ENCODE data around the gene RIN1. TPM values are rescaled to one million over a fixed set of nuclear protein-coding genes. Genes with fewer than 3 reads are reported as not detected.
"Not testable (repeated sequence)": the region's sequence is repeated elsewhere in the genome, so short reads cannot be mapped to it uniquely, and the experiment has no call there.

The RIN1 gene
- total RNA-seq, 2 donors from 2014 or later = 1.9 to 3.4 TPM

- no peaks in the 10 kb centered on the region for H3K9me3 ChIP-seq (ENCODE audit: control insufficient read depth, low read length, poor library complexity, severe bottlenecking)
- Mint-ChIP-seq H3K4me3 (no peak overlapping the region), H3K36me3 (ENCODE audit: low read depth) (no peaks in the 10 kb centered on the region), H3K27ac (no peak overlapping the region), H3K27me3 (no peaks in the 10 kb centered on the region), H3K4me1 (peaks cover 10% of the 10 kb centered on the region)
- ATAC-seq (no peak), DNase-seq (no peak)
Observed at GRCh38 chr11:66365711-66366619, 29.7 kb upstream of the RIN1 start.

DNA sequence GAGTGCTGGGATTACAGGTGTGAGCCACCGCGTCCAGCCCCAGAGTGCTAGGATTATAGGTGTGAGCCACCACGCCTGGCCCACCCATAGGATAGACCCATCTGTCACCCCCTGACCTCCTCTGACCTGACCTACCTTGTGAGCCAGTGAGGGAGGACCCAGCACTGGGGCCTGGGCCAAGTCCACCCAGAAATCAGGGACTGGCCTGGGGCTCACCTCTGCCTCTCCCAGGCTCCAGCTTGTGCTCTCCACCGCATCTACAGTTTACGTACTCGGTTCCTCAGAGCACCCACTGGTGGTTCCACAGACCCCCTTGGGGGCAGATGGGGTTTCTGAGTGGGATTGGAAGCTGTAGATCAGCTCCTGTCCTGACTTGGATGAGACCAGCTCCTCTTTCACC lies 28.9 kb upstream of the RIN1 start:
- Mint-ChIP-seq H3K27ac (no peak overlapping the region), H3K36me3 (ENCODE audit: low read depth) (no peaks in the 10 kb centered on the region), H3K27me3 (no peaks in the 10 kb centered on the region), H3K4me3 (no peak overlapping the region), H3K4me1 (peaks cover 8% of the 10 kb centered on the region)
- H3K9me3 ChIP-seq (ENCODE audit: control insufficient read depth, low read length, poor library complexity, severe bottlenecking) = no peaks in the 10 kb centered on the region
- DNase-seq (no peak), ATAC-seq (no peak)

DNA sequence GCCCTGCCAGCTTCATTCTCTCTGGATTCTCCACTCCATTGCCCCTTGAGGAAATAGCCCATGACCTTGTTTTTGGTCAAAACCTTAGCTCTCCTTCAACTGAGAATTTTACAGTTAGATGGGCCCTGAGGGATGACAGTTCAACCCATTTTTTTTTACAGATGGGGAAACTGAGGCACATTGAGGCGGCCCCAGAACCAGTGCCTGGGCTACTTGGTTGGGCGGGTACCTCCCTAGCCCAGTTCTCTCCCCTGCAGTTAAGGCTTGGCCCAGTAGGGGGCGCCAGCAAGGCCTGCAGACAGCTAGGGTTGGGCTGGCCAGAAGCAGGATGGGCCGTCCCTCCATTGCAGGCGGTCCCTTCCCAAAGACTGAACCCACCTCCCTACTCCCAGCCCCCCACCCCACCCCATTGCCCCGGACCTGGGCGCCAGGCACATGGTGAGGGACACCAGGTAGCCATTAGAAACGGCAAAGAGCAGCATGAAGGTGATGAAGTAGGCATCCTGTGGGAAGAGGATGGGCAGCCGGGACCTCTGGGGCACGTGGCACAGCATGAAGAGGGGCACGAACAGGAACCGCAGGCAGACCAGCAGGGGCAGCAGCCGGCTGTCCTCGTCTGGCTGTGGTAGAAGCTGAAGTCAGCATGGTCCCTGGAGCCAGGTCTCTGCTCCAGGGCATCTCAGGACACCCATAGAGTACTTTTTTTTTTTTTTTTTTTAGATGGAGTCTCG lies 27.7 kb upstream of the RIN1 start:
- H3K9me3 ChIP-seq (ENCODE audit: control insufficient read depth, low read length, poor library complexity, severe bottlenecking) = no peaks in the 10 kb centered on the region
- Mint-ChIP-seq H3K27ac (no peak overlapping the region), H3K27me3 (no peaks in the 10 kb centered on the region), H3K36me3 (ENCODE audit: low read depth) (no peaks in the 10 kb centered on the region), H3K4me3 (no peak overlapping the region), H3K4me1 (peaks cover 2% of the 10 kb centered on the region)
- DNase-seq = peak; percentile 39 to 69 (median 44)
- ATAC-seq = peak; percentile 65

- Mint-ChIP-seq H3K36me3 (ENCODE audit: low read depth) (no peaks in the 10 kb centered on the region), H3K27ac (no peak overlapping the region), H3K4me3 (no peak overlapping the region), H3K4me1 (peaks cover 2% of the 10 kb centered on the region), H3K27me3 (no peaks in the 10 kb centered on the region)
- DNase-seq = no peak
- no peak for ATAC-seq
- no peaks in the 10 kb centered on the region for H3K9me3 ChIP-seq (ENCODE audit: control insufficient read depth, low read length, poor library complexity, severe bottlenecking)
Observed at GRCh38 chr11:66363187-66363601, 27.0 kb upstream of the RIN1 start.

- no peak for DNase-seq
- Mint-ChIP-seq H3K4me1 (peaks cover 2% of the 10 kb centered on the region), H3K36me3 (ENCODE audit: low read depth) (no peaks in the 10 kb centered on the region), H3K27ac (no peak overlapping the region), H3K4me3 (no peak overlapping the region), H3K27me3 (no peaks in the 10 kb centered on the region)
- H3K9me3 ChIP-seq (ENCODE audit: control insufficient read depth, low read length, poor library complexity, severe bottlenecking) = no peaks in the 10 kb centered on the region
- no peak for ATAC-seq
Observed at GRCh38 chr11:66362481-66363147, 26.4 kb upstream of the RIN1 start.

GRCh38 chr11:66361502-66361941 lies 25.3 kb upstream of the RIN1 start:
- H3K9me3 ChIP-seq (ENCODE audit: control insufficient read depth, low read length, poor library complexity, severe bottlenecking) = no peaks in the 10 kb centered on the region
- H3K36me3 Mint-ChIP-seq (ENCODE audit: low read depth) = no peaks in the 10 kb centered on the region
- no peak for DNase-seq
- no peak overlapping the region for H3K4me3 Mint-ChIP-seq
- no peak overlapping the region for H3K27ac Mint-ChIP-seq
- peaks cover 2% of the 10 kb centered on the region for H3K4me1 Mint-ChIP-seq
- no peaks in the 10 kb centered on the region for H3K27me3 Mint-ChIP-seq
- ATAC-seq = no peak

- ATAC-seq (no peak), DNase-seq (no peak)
- Mint-ChIP-seq H3K27me3 (no peaks in the 10 kb centered on the region), H3K36me3 (ENCODE audit: low read depth) (no peaks in the 10 kb centered on the region), H3K4me1 (peaks cover 2% of the 10 kb centered on the region), H3K27ac (no peak overlapping the region), H3K4me3 (no peak overlapping the region)
- H3K9me3 ChIP-seq (ENCODE audit: control insufficient read depth, low read length, poor library complexity, severe bottlenecking) = no peaks in the 10 kb centered on the region
Observed at GRCh38 chr11:66360406-66361073, 24.3 kb upstream of the RIN1 start.

DNA sequence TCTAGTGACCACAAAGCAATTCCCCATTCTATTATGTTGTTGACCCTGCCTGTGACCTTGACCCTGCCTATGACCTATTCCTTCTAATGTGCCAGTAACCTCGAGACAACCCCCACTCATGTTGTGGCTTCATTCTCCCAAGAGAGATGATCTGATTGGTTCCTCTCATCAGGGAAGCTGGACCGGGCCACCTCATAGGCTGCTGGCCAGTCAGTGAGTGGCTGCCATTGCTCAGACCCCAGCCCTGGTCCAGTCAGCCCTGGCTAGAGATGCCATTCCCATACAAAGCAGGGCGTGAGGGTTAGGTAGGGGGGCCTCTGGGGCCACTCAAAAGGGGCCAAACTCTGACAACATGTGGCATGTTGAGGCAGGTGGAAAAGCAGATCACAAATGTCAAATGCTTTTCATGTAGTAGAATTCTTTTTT lies 23.4 kb upstream of the RIN1 start:
- Mint-ChIP-seq H3K27me3 (no peaks in the 10 kb centered on the region), H3K4me1 (peaks cover 2% of the 10 kb centered on the region), H3K36me3 (ENCODE audit: low read depth) (no peaks in the 10 kb centered on the region), H3K27ac (no peak overlapping the region), H3K4me3 (no peak overlapping the region)
- H3K9me3 ChIP-seq (ENCODE audit: control insufficient read depth, low read length, poor library complexity, severe bottlenecking) = no peaks in the 10 kb centered on the region
- DNase-seq = no peak
- ATAC-seq = no peak

DNA sequence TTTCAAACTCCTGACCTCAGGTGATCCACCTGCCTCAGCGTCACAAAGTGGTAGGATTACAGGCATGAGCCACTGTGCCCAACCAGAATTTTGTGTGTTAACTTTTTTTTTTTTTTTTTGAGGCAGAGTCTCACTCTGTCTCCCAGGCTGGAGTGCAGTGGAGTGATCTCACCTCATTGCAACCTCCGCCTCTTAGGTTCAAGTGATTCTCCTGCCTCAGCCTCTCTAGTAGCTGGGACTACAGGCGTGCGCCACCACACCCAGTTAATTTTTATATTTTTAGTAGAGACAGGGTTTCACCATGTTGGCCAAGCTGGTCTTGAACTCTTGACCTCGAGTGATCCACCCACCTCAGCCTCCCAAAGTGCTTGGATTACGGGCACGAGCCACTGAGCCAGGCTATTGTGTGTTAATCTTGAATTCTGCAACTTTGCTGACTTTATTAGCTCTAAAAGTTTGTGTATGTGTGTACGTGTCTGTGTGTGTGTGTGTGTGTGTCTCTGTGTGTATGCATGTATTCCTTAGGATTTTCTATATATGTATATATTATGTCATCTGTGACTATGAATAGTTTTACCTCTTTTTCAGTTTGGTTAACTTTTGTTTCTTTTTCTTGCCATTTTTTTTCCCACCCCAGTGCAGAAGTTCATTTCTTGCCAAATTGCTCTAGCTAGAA lies 14.5 kb upstream of the RIN1 start:
- H3K9me3 ChIP-seq (ENCODE audit: control insufficient read depth, low read length, poor library complexity, severe bottlenecking); H3K4me3 Mint-ChIP-seq; H3K27me3 Mint-ChIP-seq; H3K27ac Mint-ChIP-seq; H3K36me3 Mint-ChIP-seq (ENCODE audit: low read depth); DNase-seq; ATAC-seq: not testable (repeated sequence)
- peaks cover 16% of the 10 kb centered on the region for H3K4me1 Mint-ChIP-seq

DNA sequence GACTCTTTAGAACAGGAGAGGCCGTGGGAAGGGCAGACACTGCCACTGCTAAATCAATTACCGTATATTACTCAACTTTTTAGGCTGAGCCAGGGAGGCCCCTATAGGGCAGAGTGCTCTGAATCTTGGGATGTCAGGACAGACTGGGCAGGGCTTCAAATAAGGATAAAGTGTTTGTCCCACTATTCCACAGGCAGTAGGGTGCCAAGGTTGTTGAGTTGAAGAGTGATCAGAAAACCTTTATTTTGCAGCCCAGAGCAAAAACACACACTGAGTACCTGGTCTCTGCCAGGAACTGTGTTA lies 12.8 kb upstream of the RIN1 start:
- H3K4me3 Mint-ChIP-seq = peak overlapping the region; percentile 21
- peaks cover 7% of the 10 kb centered on the region for H3K36me3 Mint-ChIP-seq (ENCODE audit: low read depth)
- peaks cover 26% of the 10 kb centered on the region for H3K4me1 Mint-ChIP-seq
- no peaks in the 10 kb centered on the region for H3K9me3 ChIP-seq (ENCODE audit: control insufficient read depth, low read length, poor library complexity, severe bottlenecking)
- DNase-seq (no peak), ATAC-seq (no peak)
- H3K27me3 Mint-ChIP-seq = no peaks in the 10 kb centered on the region
- H3K27ac Mint-ChIP-seq = peak overlapping the region; percentile 93

- peak within 1 kb of the TSS; percentile 98 for H3K27ac Mint-ChIP-seq
- no peaks in the 10 kb centered on the region for H3K27me3 Mint-ChIP-seq
- ATAC-seq (peak; percentile 48), DNase-seq (peak; percentile 58 to 67 (median 62))
- peaks cover 5% of the 10 kb centered on the region for H3K36me3 Mint-ChIP-seq (ENCODE audit: low read depth)
- H3K4me3 Mint-ChIP-seq = peak within 1 kb of the TSS; percentile 85
- peaks cover 35% of the 10 kb centered on the region for H3K4me1 Mint-ChIP-seq
- H3K9me3 ChIP-seq (ENCODE audit: control insufficient read depth, low read length, poor library complexity, severe bottlenecking) = no peaks in the 10 kb centered on the region
Observed at GRCh38 chr11:66347425-66348276, 11.4 kb upstream of the RIN1 start, which contains the start of gene B4GAT1. Gene B4GAT1, minus strand, starts transcription at chr11:66347629. Its CDS starts 84 bp downstream, at chr11:66347545.

Data from T-helper 17 cell (primary cell).